PFSK-1 (cell line): ENCODE measurements around the gene TNFAIP8.

Experiments used
- FOXP2 ChIP-seq: optimal IDR thresholded peaks from 2 replicates; pipeline ENCODE3; 2011; ENCODE audit warnings: borderline replicate concordance, control low read depth, inconsistent platforms; ENCODE audit not compliant: insufficient read depth; ENCODE audit errors: extremely low read length, extremely low read depth
- POLR2AphosphoS5 ChIP-seq: IDR thresholded peaks from 2 replicates; pipeline ENCODE4 v1.6.1; 2012; ENCODE audit warnings: low read depth, mild to moderate bottlenecking, control low read depth, low read length, moderate library complexity
- SIN3A ChIP-seq: IDR thresholded peaks from 2 replicates; pipeline ENCODE4 v1.6.1; 2012; ENCODE audit warnings: mild to moderate bottlenecking, low read length, moderate library complexity, borderline replicate concordance; ENCODE audit not compliant: insufficient read depth
- TAF1 ChIP-seq: IDR thresholded peaks from 2 replicates; pipeline ENCODE4 v1.6.1; 2012; ENCODE audit warnings: low read length, control low read depth, borderline replicate concordance; ENCODE audit not compliant: insufficient read depth
- TF ChIP-seq, protein P1 (sequence below), 2 experiments: IDR thresholded peaks; 2 replicates each; pipeline versions ENCODE4 v1.6.1 to v1.8.0; 2011 to 2012; ENCODE audit warnings: low read depth in 2 of 2, low read length in 2 of 2, control low read depth in 1 of 2, inconsistent platforms in 1 of 2, mild to moderate bottlenecking in 1 of 2, moderate library complexity in 1 of 2; ENCODE audit not compliant: insufficient read depth in 1 of 2

The TNFAIP8 gene

DNA sequence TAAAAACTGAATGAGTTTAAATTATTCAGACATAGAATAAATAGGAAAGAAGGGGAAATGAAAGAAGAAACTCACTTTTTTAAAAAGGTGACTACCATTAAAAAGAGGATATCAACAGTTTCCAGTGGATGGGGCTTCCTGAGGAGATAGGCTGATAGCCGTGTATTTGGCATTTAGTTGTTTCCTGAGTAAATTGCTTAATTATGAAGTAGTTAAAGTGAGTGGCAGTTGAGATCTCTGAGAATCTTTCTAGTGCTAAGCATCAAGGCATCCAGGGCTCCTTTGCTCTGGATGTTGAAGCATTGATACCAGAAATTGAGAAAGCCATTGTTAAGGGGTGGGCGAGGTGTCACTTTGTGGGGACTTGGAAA, 2.7 kb downstream of the TNFAIP8 start:
- no peak for TF ChIP-seq POLR2AphosphoS5
- TF ChIP-seq FOXP2: no peak
- no peak for TF ChIP-seq SIN3A
- no peak for TF ChIP-seq TAF1
- TF ChIP-seq, protein P1, sequence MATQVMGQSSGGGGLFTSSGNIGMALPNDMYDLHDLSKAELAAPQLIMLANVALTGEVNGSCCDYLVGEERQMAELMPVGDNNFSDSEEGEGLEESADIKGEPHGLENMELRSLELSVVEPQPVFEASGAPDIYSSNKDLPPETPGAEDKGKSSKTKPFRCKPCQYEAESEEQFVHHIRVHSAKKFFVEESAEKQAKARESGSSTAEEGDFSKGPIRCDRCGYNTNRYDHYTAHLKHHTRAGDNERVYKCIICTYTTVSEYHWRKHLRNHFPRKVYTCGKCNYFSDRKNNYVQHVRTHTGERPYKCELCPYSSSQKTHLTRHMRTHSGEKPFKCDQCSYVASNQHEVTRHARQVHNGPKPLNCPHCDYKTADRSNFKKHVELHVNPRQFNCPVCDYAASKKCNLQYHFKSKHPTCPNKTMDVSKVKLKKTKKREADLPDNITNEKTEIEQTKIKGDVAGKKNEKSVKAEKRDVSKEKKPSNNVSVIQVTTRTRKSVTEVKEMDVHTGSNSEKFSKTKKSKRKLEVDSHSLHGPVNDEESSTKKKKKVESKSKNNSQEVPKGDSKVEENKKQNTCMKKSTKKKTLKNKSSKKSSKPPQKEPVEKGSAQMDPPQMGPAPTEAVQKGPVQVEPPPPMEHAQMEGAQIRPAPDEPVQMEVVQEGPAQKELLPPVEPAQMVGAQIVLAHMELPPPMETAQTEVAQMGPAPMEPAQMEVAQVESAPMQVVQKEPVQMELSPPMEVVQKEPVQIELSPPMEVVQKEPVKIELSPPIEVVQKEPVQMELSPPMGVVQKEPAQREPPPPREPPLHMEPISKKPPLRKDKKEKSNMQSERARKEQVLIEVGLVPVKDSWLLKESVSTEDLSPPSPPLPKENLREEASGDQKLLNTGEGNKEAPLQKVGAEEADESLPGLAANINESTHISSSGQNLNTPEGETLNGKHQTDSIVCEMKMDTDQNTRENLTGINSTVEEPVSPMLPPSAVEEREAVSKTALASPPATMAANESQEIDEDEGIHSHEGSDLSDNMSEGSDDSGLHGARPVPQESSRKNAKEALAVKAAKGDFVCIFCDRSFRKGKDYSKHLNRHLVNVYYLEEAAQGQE (IDR thresholded peaks at IDR 0.05; ENCODE audit: insufficient read depth in 1 of 2, low read depth in 2 of 2, low read length in 2 of 2): no peak

- TF ChIP-seq FOXP2: no peak
- TF ChIP-seq TAF1: no peak
- no peak for TF ChIP-seq POLR2AphosphoS5
- TF ChIP-seq SIN3A: no peak
- TF ChIP-seq, protein P1 (IDR thresholded peaks at IDR 0.05; ENCODE audit: insufficient read depth in 1 of 2, low read depth in 2 of 2, low read length in 2 of 2): no peak
Observed at GRCh38 chr5:119358901-119359603, 3.2 kb downstream of the TNFAIP8 start.

DNA sequence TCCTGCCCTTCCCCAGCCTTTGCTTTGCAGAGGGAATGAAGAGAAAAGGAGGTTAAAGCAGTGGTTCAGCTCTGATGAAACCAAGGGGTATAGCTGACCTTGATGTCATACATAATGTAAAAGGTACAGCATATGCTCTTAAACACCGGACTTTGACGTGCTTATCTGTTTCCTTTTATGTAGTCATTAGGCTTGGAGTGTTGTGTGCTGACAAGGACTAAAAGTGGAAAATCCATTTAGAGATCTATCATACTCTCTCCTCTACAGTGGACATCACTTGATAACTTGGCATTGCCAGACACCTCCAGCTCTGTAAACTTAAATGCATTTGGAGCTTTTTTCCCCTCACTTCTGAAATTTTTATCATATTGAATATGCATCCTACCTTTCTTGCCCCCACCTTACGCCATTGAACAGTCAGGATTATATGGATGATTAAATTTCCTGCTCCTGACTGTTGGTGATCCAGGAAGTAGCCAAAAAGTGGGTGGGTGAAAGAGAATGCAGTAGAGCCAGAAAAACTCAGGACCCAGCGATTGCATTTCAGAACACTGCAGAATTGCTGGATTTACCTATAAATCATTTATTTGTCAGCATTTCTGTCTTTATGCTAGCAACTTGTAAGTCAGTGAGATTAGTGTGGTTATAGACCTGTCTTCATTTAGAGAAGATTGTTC, 4.1 kb downstream of the TNFAIP8 start:
- TF ChIP-seq POLR2AphosphoS5: no peak

DNA sequence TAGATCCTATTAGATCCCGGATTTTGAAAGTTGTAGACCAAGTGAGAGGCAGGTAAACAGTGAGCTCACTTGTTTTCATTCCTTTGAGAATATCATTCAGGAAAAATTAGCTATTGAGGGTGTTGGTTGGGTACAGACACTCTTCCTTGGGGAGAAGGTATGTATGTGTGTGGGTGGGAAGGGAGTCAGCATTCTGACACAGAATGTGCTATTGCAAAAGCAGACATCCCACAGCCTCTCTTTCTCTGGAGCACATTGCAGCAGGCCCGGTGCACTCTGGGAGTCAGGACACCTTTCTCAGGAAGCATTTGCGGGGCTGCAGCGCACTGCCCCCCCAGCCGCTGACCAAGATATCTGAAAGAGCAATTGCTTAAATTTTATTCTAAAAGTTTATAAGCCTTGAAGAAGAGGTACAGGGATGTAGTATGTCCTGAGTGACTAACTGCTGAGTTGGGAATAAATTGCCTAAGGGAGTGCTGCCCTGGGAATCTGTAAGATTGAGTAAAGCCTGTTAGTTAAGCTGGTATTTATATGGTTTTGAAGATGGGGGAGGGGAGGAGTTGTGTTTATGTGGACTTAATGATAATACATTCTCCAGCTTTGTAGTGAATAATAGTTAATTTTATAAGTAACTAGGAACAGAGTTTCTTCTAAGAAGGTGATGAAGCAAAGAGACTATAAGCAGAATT, 5.2 kb downstream of the TNFAIP8 start:
- TF ChIP-seq, protein P1 (IDR thresholded peaks at IDR 0.05; ENCODE audit: insufficient read depth in 1 of 2, low read depth in 2 of 2, low read length in 2 of 2): no peak
- no peak for TF ChIP-seq FOXP2
- TF ChIP-seq TAF1: no peak
- TF ChIP-seq POLR2AphosphoS5: no peak
- no peak for TF ChIP-seq SIN3A

DNA sequence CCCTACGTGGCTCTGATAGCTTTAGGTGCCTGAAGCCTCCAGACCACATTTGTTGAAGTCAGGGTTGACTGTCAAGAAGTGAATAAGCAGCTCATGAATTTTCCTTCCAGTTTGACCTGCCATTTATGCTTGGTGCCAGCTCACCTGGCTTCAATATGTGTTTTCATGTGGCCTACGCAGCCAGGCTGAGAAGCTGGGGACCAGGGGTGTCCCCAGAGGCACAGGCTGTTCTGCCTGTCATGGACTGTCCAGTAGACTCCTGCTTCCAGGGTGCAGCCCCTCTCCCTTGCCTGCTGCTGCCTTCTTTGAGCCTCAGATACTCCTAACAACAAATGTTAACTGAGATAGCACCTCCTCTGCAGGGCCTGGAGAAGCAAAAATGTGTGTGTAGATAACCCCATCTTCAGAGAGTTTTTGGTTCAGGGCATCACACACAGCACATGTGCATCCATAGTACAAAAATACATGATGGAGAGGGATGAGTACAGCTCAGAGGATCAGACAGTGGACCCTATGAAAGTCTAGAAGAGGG, 5.8 kb downstream of the TNFAIP8 start:
- TF ChIP-seq FOXP2 (no peak), SIN3A (no peak), TAF1 (no peak), POLR2AphosphoS5 (no peak)
- TF ChIP-seq, protein P1 (IDR thresholded peaks at IDR 0.05; ENCODE audit: insufficient read depth in 1 of 2, low read depth in 2 of 2, low read length in 2 of 2): no peak
